Panc1 (cell line): ENCODE data around the gene WDFY2.

Experiments used
- POLR2AphosphoS5 ChIP-seq: IDR thresholded peaks from 2 replicates; pipeline ENCODE4 v1.6.1; 2012; ENCODE audit warnings: mild to moderate bottlenecking, low read depth, low read length, moderate library complexity
- SIN3A ChIP-seq: IDR thresholded peaks from 2 replicates; pipeline ENCODE4 v1.6.1; 2012; ENCODE audit warnings: low read depth, mild to moderate bottlenecking, low read length, moderate library complexity, borderline replicate concordance; ENCODE audit not compliant: insufficient read depth
- TCF7L2 ChIP-seq: IDR thresholded peaks from 2 replicates; pipeline ENCODE4 v1.6.1; 2011; ENCODE audit warnings: mild to moderate bottlenecking, low read depth, low read length, inconsistent platforms
- TF ChIP-seq, protein P1 (sequence below): fragments of 450-650 bp; IDR thresholded peaks from 2 replicates; pipeline ENCODE4 v1.5.1; 2017; ENCODE audit warnings: mild to moderate bottlenecking
- TF ChIP-seq, protein P2 (sequence below), 2 experiments: IDR thresholded peaks; 2 replicates each; pipeline ENCODE4 v1.6.1; 2011 to 2012; ENCODE audit warnings: low read depth in 2 of 2, control low read depth in 1 of 2, low read length in 1 of 2, mild to moderate bottlenecking in 1 of 2, moderate library complexity in 1 of 2; ENCODE audit not compliant: insufficient read depth in 1 of 2

DNA sequence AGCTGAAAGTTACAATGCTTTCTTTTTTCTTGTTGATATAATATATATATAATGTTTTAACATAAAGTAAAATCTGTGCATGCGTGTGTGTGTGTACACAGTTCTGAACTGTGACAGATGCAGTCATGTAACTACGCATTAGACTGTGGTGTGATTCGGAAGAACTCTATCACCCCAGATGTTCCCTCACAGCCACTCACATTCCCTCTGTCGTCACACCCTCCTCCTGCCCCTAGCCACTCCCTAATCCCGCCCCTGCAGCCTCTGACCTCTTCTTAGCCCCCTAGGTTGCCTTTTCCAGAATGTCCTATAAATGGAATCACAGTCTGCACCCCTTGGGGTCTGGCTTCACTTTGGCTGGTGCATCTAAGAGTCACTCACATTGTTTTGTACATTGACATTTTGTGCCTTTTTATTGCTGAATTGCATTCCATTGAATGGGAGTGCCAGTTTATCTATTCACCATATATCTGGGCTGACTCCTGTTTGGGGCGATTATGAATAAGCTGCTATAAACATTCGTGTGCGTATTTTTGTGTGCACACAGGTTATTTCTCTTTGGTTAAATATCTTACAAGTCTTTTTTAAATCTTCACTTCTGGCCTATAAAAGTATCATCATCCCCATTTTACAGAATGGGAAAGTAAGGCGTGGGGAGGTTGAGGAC is 199.3 kb downstream of the WDFY2 start:
- TF ChIP-seq, protein P1, sequence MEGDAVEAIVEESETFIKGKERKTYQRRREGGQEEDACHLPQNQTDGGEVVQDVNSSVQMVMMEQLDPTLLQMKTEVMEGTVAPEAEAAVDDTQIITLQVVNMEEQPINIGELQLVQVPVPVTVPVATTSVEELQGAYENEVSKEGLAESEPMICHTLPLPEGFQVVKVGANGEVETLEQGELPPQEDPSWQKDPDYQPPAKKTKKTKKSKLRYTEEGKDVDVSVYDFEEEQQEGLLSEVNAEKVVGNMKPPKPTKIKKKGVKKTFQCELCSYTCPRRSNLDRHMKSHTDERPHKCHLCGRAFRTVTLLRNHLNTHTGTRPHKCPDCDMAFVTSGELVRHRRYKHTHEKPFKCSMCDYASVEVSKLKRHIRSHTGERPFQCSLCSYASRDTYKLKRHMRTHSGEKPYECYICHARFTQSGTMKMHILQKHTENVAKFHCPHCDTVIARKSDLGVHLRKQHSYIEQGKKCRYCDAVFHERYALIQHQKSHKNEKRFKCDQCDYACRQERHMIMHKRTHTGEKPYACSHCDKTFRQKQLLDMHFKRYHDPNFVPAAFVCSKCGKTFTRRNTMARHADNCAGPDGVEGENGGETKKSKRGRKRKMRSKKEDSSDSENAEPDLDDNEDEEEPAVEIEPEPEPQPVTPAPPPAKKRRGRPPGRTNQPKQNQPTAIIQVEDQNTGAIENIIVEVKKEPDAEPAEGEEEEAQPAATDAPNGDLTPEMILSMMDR = no peak
- TF ChIP-seq POLR2AphosphoS5 (no peak), SIN3A (no peak), TCF7L2 (no peak)
- TF ChIP-seq, protein P2, sequence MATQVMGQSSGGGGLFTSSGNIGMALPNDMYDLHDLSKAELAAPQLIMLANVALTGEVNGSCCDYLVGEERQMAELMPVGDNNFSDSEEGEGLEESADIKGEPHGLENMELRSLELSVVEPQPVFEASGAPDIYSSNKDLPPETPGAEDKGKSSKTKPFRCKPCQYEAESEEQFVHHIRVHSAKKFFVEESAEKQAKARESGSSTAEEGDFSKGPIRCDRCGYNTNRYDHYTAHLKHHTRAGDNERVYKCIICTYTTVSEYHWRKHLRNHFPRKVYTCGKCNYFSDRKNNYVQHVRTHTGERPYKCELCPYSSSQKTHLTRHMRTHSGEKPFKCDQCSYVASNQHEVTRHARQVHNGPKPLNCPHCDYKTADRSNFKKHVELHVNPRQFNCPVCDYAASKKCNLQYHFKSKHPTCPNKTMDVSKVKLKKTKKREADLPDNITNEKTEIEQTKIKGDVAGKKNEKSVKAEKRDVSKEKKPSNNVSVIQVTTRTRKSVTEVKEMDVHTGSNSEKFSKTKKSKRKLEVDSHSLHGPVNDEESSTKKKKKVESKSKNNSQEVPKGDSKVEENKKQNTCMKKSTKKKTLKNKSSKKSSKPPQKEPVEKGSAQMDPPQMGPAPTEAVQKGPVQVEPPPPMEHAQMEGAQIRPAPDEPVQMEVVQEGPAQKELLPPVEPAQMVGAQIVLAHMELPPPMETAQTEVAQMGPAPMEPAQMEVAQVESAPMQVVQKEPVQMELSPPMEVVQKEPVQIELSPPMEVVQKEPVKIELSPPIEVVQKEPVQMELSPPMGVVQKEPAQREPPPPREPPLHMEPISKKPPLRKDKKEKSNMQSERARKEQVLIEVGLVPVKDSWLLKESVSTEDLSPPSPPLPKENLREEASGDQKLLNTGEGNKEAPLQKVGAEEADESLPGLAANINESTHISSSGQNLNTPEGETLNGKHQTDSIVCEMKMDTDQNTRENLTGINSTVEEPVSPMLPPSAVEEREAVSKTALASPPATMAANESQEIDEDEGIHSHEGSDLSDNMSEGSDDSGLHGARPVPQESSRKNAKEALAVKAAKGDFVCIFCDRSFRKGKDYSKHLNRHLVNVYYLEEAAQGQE (IDR thresholded peaks at IDR 0.05; ENCODE audit: insufficient read depth in 1 of 2, low read depth in 2 of 2, low read length in 1 of 2) = no peak
